Umbilical cord (tissue), 2 donors: ENCODE results near the gene FBXO11. TPM values are rescaled to one million over a fixed set of nuclear protein-coding genes. Genes with fewer than 3 reads are reported as not detected.
A peak's percentile ranks its signal among the peaks of the same experiment; 100 is the strongest.

Experiments used
- DNase-seq: peaks from one replicate; pipeline ENCODE4 v3.0.0-alpha.2; 2015; ENCODE audit warnings: low spot score
- total RNA-seq: library from RNA; depleted of rRNA; stranded (reverse); fragments of >200 nt; gene quantifications from one replicate; pipeline ENCODE4 v1.2.3, GENCODE V29; 2014; ENCODE audit warnings: low replicate concordance; ENCODE audit not compliant: insufficient read depth

FBXO11 gene
- total RNA-seq, 1 donor from 2014 or later = 62.8 TPM

- DNase-seq = no peak
These were observed 56.1 kb downstream of the FBXO11 start for GRCh38 chr2:47850198-47850597.

- DNase-seq = no peak
These were observed 56.9 kb downstream of the FBXO11 start for GRCh38 chr2:47849368-47849767.

- no peak for DNase-seq
These were observed 62.1 kb downstream of the FBXO11 start for GRCh38 chr2:47844162-47844561.

- no peak for DNase-seq
These were observed 62.9 kb downstream of the FBXO11 start for GRCh38 chr2:47843407-47843806.

- DNase-seq = no peak
These were observed 63.5 kb downstream of the FBXO11 start for GRCh38 chr2:47842846-47843245.

GRCh38 chr2:47838686-47839085 is 67.6 kb downstream of the FBXO11 start:
- DNase-seq = no peak

- DNase-seq = no peak
These were observed 68.0 kb downstream of the FBXO11 start for GRCh38 chr2:47838249-47838648.

GRCh38 chr2:47833516-47833968 is 72.8 kb downstream of the FBXO11 start:
- DNase-seq = no peak

GRCh38 chr2:47822518-47822917 is 83.8 kb downstream of the FBXO11 start:
- DNase-seq = no peak

- DNase-seq = no peak
These were observed 86.5 kb downstream of the FBXO11 start for GRCh38 chr2:47819834-47820233.

GRCh38 chr2:47818777-47819176 is 87.5 kb downstream of the FBXO11 start:
- no peak for DNase-seq

GRCh38 chr2:47815764-47816163 is 90.5 kb downstream of the FBXO11 start:
- no peak for DNase-seq

- DNase-seq = no peak
These were observed 94.6 kb downstream of the FBXO11 start for GRCh38 chr2:47811668-47812067.

GRCh38 chr2:47810850-47811249 is 95.4 kb downstream of the FBXO11 start:
- DNase-seq = no peak

- no peak for DNase-seq
These were observed 96.4 kb downstream of the FBXO11 start for GRCh38 chr2:47809903-47810302.

GRCh38 chr2:47808614-47809013 is 97.7 kb downstream of the FBXO11 start:
- no peak for DNase-seq

- DNase-seq = no peak
These were observed 100.4 kb downstream of the FBXO11 start for GRCh38 chr2:47805850-47806249.

- no peak for DNase-seq
These were observed 102.5 kb downstream of the FBXO11 start for GRCh38 chr2:47803770-47804169.

GRCh38 chr2:47803363-47803762 is 102.9 kb downstream of the FBXO11 start:
- DNase-seq = no peak

- no peak for DNase-seq
These were observed 105.2 kb downstream of the FBXO11 start for GRCh38 chr2:47801118-47801517.

GRCh38 chr2:47799031-47799609 is 107.2 kb downstream of the FBXO11 start:
- no peak for DNase-seq

GRCh38 chr2:47798631-47799030 is 107.7 kb downstream of the FBXO11 start:
- no peak for DNase-seq

GRCh38 chr2:47796090-47796697 is 110.1 kb downstream of the FBXO11 start:
- no peak for DNase-seq

GRCh38 chr2:47785986-47786385 is 120.3 kb downstream of the FBXO11 start:
- peak; percentile 78 for DNase-seq
